ENCODE measurements around the gene CDC14B. TPM values are rescaled to one million over a fixed set of nuclear protein-coding genes. Genes with fewer than 3 reads are reported as not detected.

Gene CDC14B
- total and polyA plus RNA-seq, 2 donors from 2014 or later = 9.1 to 19.6 TPM

- Histone ChIP-seq H3K27me3 (ENCODE audit: control insufficient read depth, insufficient read depth, low read length) (no peaks in the 10 kb centered on the region), H3K36me3 (ENCODE audit: control insufficient read depth in 2 of 3, insufficient read depth in 3 of 3, low read length in 3 of 3) (peaks cover 4 to 50% (median 27%) of the 10 kb centered on the region in 3 donors), H3K4me1 (ENCODE audit: control insufficient read depth in 2 of 3, insufficient read depth in 2 of 3, low read depth in 1 of 3, low read length in 3 of 3) (peaks cover 0 to 20% (median 10%) of the 10 kb centered on the region in 3 donors), H3K4me3 (ENCODE audit: low read length in 3 of 3) (no peak overlapping the region), H3K9me3 (ENCODE audit: control insufficient read depth in 2 of 3, insufficient read depth in 1 of 3, low read length in 3 of 3) (no peaks in the 10 kb centered on the region), H3K9ac (ENCODE audit: low read length in 3 of 3) (no peak overlapping the region), H3K27ac (ENCODE audit: low read depth in 2 of 2, low read length in 2 of 2) (peak overlapping the region; percentile 33 to 49)
- TF ChIP-seq CTCF (IDR thresholded peaks at IDR 0.05; ENCODE audit: borderline replicate concordance, extremely low read depth, insufficient read depth) = no peak
- intact Hi-C loops (cut with DNase I) = no loop called here
- no peak for FAIRE-seq
- DNase-seq = no peak
Measured at GRCh38 chr9:96487949-96488348, 131.7 kb downstream of the CDC14B start.

GRCh38 chr9:96487029-96487396, 132.6 kb downstream of the CDC14B start:
- H3K4me1 ChIP-seq (ENCODE audit: control insufficient read depth in 2 of 3, insufficient read depth in 2 of 3, low read depth in 1 of 3, low read length in 3 of 3) = peaks cover 0 to 20% (median 10%) of the 10 kb centered on the region in 3 donors
- peak overlapping the region in 1 of 2 donors; percentile 70 for H3K27ac ChIP-seq (ENCODE audit: low read depth in 2 of 2, low read length in 2 of 2)

GRCh38 chr9:96486386-96487028, 133.1 kb downstream of the CDC14B start:
- H3K27me3 ChIP-seq (ENCODE audit: control insufficient read depth, insufficient read depth, low read length) = no peaks in the 10 kb centered on the region
- no peak overlapping the region for H3K4me3 ChIP-seq (ENCODE audit: low read length in 3 of 3)
- no peak overlapping the region for H3K9ac ChIP-seq (ENCODE audit: low read length in 3 of 3)
- peak in 3 of 5 donors; percentile 22 to 85 (median 44) for DNase-seq
- H3K9me3 ChIP-seq (ENCODE audit: control insufficient read depth in 2 of 3, insufficient read depth in 1 of 3, low read length in 3 of 3) = no peaks in the 10 kb centered on the region
- FAIRE-seq = no peak
- H3K27ac ChIP-seq (ENCODE audit: low read depth in 2 of 2, low read length in 2 of 2) = peak overlapping the region; percentile 33 to 70
- intact Hi-C loops (cut with DNase I) = no loop called here
- H3K36me3 ChIP-seq (ENCODE audit: control insufficient read depth in 2 of 3, insufficient read depth in 3 of 3, low read length in 3 of 3) = peaks cover 4 to 44% (median 21%) of the 10 kb centered on the region in 3 donors
- no peak for TF ChIP-seq CTCF (IDR thresholded peaks at IDR 0.05; ENCODE audit: borderline replicate concordance, extremely low read depth, insufficient read depth)
- peaks cover 0 to 20% (median 6%) of the 10 kb centered on the region in 3 donors for H3K4me1 ChIP-seq (ENCODE audit: control insufficient read depth in 2 of 3, insufficient read depth in 2 of 3, low read depth in 1 of 3, low read length in 3 of 3)

More at GRCh38 chr9:96487029-96487396, 132.6 kb downstream of the CDC14B start:
- H3K9ac ChIP-seq (ENCODE audit: low read length in 3 of 3) = no peak overlapping the region
- no peak for TF ChIP-seq CTCF (IDR thresholded peaks at IDR 0.05; ENCODE audit: borderline replicate concordance, extremely low read depth, insufficient read depth)
- H3K4me3 ChIP-seq (ENCODE audit: low read length in 3 of 3) = no peak overlapping the region
- FAIRE-seq (no peak), DNase-seq (no peak)
- intact Hi-C loops (cut with DNase I) = no loop called here
- no peaks in the 10 kb centered on the region for H3K27me3 ChIP-seq (ENCODE audit: control insufficient read depth, insufficient read depth, low read length)
- H3K9me3 ChIP-seq (ENCODE audit: control insufficient read depth in 2 of 3, insufficient read depth in 1 of 3, low read length in 3 of 3) = no peaks in the 10 kb centered on the region
- peaks cover 4 to 47% (median 24%) of the 10 kb centered on the region in 3 donors for H3K36me3 ChIP-seq (ENCODE audit: control insufficient read depth in 2 of 3, insufficient read depth in 3 of 3, low read length in 3 of 3)

All from kidney (tissue), 14 donors.